Liver (tissue), 9 donors: ENCODE results near the gene RGCC. TPM values are rescaled to one million over a fixed set of nuclear protein-coding genes. Genes with fewer than 3 reads are reported as not detected.

Source experiments
- DNase-seq: peaks from one replicate; pipeline ENCODE4 v3.0.0-alpha.2; 2017; ENCODE audit warnings: low spot score
- H3K27ac ChIP-seq, 2 donors: one replicate each; pipeline ENCODE4 v1.7.0; 2013; ENCODE audit warnings: inconsistent platforms in 2 of 2, low read length in 2 of 2, control low read depth in 1 of 2, low read depth in 1 of 2, mild to moderate bottlenecking in 1 of 2
- H3K27me3 ChIP-seq, 4 donors: one replicate each; pipeline versions ENCODE4 v1.6.1 to v1.7.0; 2013; ENCODE audit warnings: low read length in 3 of 4, inconsistent platforms in 1 of 4, mild to moderate bottlenecking in 1 of 4, moderate library complexity in 1 of 4; ENCODE audit not compliant: control insufficient read depth in 4 of 4, insufficient read depth in 4 of 4
- H3K36me3 ChIP-seq, 4 donors: one replicate each; pipeline versions ENCODE4 v1.6.1 to v1.7.0; 2013; ENCODE audit warnings: low read length in 3 of 4, mild to moderate bottlenecking in 3 of 4, low read depth in 1 of 4, moderate library complexity in 1 of 4; ENCODE audit not compliant: control insufficient read depth in 4 of 4, insufficient read depth in 3 of 4
- H3K4me1 ChIP-seq, 4 donors: one replicate each; pipeline versions ENCODE4 v1.6.1 to v1.7.0; 2013; ENCODE audit warnings: low read length in 3 of 4, mild to moderate bottlenecking in 3 of 4, moderate library complexity in 1 of 4; ENCODE audit not compliant: control insufficient read depth in 4 of 4, insufficient read depth in 4 of 4
- H3K4me3 ChIP-seq, 3 donors: one replicate each; pipeline versions ENCODE4 v1.6.1 to v1.7.0; 2013; ENCODE audit warnings: low read length in 3 of 3, control low read depth in 1 of 3, low read depth in 1 of 3, mild to moderate bottlenecking in 1 of 3
- H3K9ac ChIP-seq, 2 donors: one replicate each; pipeline ENCODE4 v1.7.0; 2013; ENCODE audit warnings: low read length in 2 of 2, mild to moderate bottlenecking in 2 of 2, moderate library complexity in 2 of 2, control low read depth in 1 of 2, low read depth in 1 of 2
- H3K9me3 ChIP-seq, 4 donors: one replicate each; pipeline versions ENCODE4 v1.6.1 to v1.7.0; 2013; ENCODE audit warnings: low read length in 3 of 4; ENCODE audit not compliant: control insufficient read depth in 4 of 4
- ATF3 ChIP-seq: IDR thresholded peaks from 2 replicates; pipeline ENCODE4 v1.6.1; 2016; ENCODE audit warnings: antibody characterized with exemption
- FOXA1 ChIP-seq: IDR thresholded peaks from 2 replicates; pipeline ENCODE4 v1.6.1; 2016; ENCODE audit warnings: antibody characterized with exemption
- FOXA2 ChIP-seq: IDR thresholded peaks from 2 replicates; pipeline ENCODE4 v1.6.1; 2016; ENCODE audit warnings: antibody characterized with exemption
- GABPA ChIP-seq, 2 donors: IDR thresholded peaks in 1 of 2; conservative IDR thresholded peaks in 1 of 2; 2 replicates each; pipeline ENCODE4 v1.6.1; 2016; ENCODE audit warnings: antibody characterized with exemption in 2 of 2, mild to moderate bottlenecking in 1 of 2, moderate library complexity in 1 of 2
- HNF4G ChIP-seq: IDR thresholded peaks from 2 replicates; pipeline ENCODE4 v1.6.1; 2016; ENCODE audit warnings: antibody characterized with exemption
- JUND ChIP-seq, 2 donors: IDR thresholded peaks; 2 replicates each; pipeline ENCODE4 v1.6.1; 2016; ENCODE audit warnings: antibody characterized with exemption in 2 of 2
- NR2F2 ChIP-seq: IDR thresholded peaks from 2 replicates; pipeline ENCODE4 v1.6.1; 2016; ENCODE audit warnings: antibody characterized with exemption
- RAD21 ChIP-seq, 2 donors: IDR thresholded peaks; 2 replicates each; pipeline ENCODE4 v1.6.1; 2016; ENCODE audit warnings: antibody characterized with exemption in 2 of 2, mild to moderate bottlenecking in 2 of 2
- RXRA ChIP-seq, 2 donors: IDR thresholded peaks; 2 replicates each; pipeline ENCODE4 v1.6.1; 2017 to 2018; ENCODE audit warnings: antibody characterized with exemption in 2 of 2, mild to moderate bottlenecking in 1 of 2
- SP1 ChIP-seq: IDR thresholded peaks from 2 replicates; pipeline ENCODE4 v1.6.1; 2018; ENCODE audit warnings: antibody characterized with exemption, mild to moderate bottlenecking
- YY1 ChIP-seq: IDR thresholded peaks from 2 replicates; pipeline ENCODE4 v1.6.1; 2016; ENCODE audit warnings: antibody characterized with exemption, mild to moderate bottlenecking
- ZBTB33 ChIP-seq: IDR thresholded peaks from 2 replicates; pipeline ENCODE4 v1.6.1; 2016; ENCODE audit warnings: antibody characterized with exemption
- WGBS: extraction: QIAGEN DNeasy Blood & Tissue Kit; methylation state at CpG from one replicate; pipeline ENCODE4 v1.1.7; 2013; 5-methylcytosine and 5-hydroxymethylcytosine counted together
- polyA plus RNA-seq, 2 donors: library from polyadenylated mRNA; stranded (reverse) in 1 of 2; unstranded in 1 of 2; fragments of 200-250 nt in 1 of 2; fragments of >200 nt in 1 of 2; fragmentation: Nextera tagmentation in 1 of 2; extraction: Ambion mirVana in 1 of 2; gene quantifications; one replicate each; pipeline versions ENCODE4 v1.2.1 to v1.2.3, GENCODE V29; 2013 to 2015
- total RNA-seq, 2 donors: library from RNA; depleted of rRNA; stranded (reverse); fragments of >200 nt; gene quantifications; one replicate each; pipeline ENCODE4 v1.2.3, GENCODE V29; 2014
- TF ChIP-seq, protein P1 (sequence below): IDR thresholded peaks from 2 replicates; pipeline ENCODE4 v1.6.1; 2016; ENCODE audit warnings: antibody characterized with exemption
- TF ChIP-seq, protein P2 (sequence below): IDR thresholded peaks from 2 replicates; pipeline ENCODE4 v1.6.1; 2016; ENCODE audit warnings: antibody characterized with exemption, mild to moderate bottlenecking
- donor health status: healthy.
- donor health status: healthy.
- donor health status: healthy.
- donor health status: healthy.
- donor health status: healthy.

RGCC gene
- total and polyA plus RNA-seq, 4 donors, result 0.59 to 96.7 (median 1.3) TPM

DNA sequence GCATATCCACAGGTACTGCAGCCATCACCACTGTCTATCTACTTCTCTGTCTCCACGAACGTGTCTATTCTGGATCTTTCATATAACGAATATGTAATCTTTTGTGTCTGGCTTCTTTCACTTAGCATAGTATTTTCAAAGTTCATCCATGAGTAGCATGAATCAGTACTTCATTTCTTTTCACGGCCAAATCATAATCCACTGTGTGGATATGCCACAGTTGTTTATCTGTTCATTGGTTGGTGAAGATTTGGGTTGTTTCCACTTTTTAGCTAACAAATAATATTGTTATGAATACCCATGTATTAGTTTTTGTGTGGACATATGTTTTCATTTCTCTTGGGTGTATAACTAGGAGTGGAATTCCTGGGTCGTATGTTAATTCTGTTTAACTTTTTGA lies 14.4 kb downstream of the RGCC start:
- WGBS, result 88% methylated on average over 5 of the region's 5 CpGs
- Histone ChIP-seq H3K9ac (no peak overlapping the region), H3K4me1 (no peaks in the 10 kb centered on the region), H3K4me3 (no peak overlapping the region), H3K27ac (no peak overlapping the region), H3K9me3 (no peaks in the 10 kb centered on the region), H3K27me3 (no peaks in the 10 kb centered on the region), H3K36me3 (no peaks in the 10 kb centered on the region)
- DNase-seq, result no peak
- no peak for TF ChIP-seq JUND (IDR thresholded peaks at IDR 0.05)
- TF ChIP-seq ZBTB33, result no peak
- TF ChIP-seq FOXA2, result no peak
- TF ChIP-seq NR2F2, result no peak
- no peak for TF ChIP-seq RXRA (IDR thresholded peaks at IDR 0.05)
- TF ChIP-seq RAD21 (IDR thresholded peaks at IDR 0.05), result no peak
- no peak for TF ChIP-seq FOXA1
- TF ChIP-seq YY1, result no peak

- 68% methylated on average over 2 of the region's 2 CpGs for WGBS
- no peak for DNase-seq
- no peaks in the 10 kb centered on the region for H3K27me3 ChIP-seq
Measured at GRCh38 chr13:41487222-41487621, 29.9 kb downstream of the RGCC start.

GRCh38 chr13:41488124-41488523 lies 30.8 kb downstream of the RGCC start:
- WGBS, result 93% methylated on average over 2 of the region's 2 CpGs
- Histone ChIP-seq H3K36me3 (no peaks in the 10 kb centered on the region), H3K27me3 (no peaks in the 10 kb centered on the region), H3K9me3 (no peaks in the 10 kb centered on the region), H3K9ac (no peak overlapping the region), H3K4me3 (no peak overlapping the region), H3K27ac (no peak overlapping the region), H3K4me1 (no peaks in the 10 kb centered on the region)
- DNase-seq, result no peak
- no peak for TF ChIP-seq GABPA (IDR thresholded peaks at IDR 0.05 in 1 of 2, conservative IDR thresholded peaks at IDR 0.05 in 1 of 2)
- no peak for TF ChIP-seq HNF4G
- TF ChIP-seq, protein P1, sequence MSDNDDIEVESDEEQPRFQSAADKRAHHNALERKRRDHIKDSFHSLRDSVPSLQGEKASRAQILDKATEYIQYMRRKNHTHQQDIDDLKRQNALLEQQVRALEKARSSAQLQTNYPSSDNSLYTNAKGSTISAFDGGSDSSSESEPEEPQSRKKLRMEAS, result no peak
- no peak for TF ChIP-seq NR2F2
- TF ChIP-seq, protein P2, sequence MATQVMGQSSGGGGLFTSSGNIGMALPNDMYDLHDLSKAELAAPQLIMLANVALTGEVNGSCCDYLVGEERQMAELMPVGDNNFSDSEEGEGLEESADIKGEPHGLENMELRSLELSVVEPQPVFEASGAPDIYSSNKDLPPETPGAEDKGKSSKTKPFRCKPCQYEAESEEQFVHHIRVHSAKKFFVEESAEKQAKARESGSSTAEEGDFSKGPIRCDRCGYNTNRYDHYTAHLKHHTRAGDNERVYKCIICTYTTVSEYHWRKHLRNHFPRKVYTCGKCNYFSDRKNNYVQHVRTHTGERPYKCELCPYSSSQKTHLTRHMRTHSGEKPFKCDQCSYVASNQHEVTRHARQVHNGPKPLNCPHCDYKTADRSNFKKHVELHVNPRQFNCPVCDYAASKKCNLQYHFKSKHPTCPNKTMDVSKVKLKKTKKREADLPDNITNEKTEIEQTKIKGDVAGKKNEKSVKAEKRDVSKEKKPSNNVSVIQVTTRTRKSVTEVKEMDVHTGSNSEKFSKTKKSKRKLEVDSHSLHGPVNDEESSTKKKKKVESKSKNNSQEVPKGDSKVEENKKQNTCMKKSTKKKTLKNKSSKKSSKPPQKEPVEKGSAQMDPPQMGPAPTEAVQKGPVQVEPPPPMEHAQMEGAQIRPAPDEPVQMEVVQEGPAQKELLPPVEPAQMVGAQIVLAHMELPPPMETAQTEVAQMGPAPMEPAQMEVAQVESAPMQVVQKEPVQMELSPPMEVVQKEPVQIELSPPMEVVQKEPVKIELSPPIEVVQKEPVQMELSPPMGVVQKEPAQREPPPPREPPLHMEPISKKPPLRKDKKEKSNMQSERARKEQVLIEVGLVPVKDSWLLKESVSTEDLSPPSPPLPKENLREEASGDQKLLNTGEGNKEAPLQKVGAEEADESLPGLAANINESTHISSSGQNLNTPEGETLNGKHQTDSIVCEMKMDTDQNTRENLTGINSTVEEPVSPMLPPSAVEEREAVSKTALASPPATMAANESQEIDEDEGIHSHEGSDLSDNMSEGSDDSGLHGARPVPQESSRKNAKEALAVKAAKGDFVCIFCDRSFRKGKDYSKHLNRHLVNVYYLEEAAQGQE, result no peak
- TF ChIP-seq SP1, result no peak
- TF ChIP-seq ZBTB33, result no peak
- TF ChIP-seq ATF3, result no peak
- no peak for TF ChIP-seq JUND (IDR thresholded peaks at IDR 0.05)

More at GRCh38 chr13:41487222-41487621, 29.9 kb downstream of the RGCC start:
- no peaks in the 10 kb centered on the region for H3K36me3 ChIP-seq
- no peak overlapping the region for H3K4me3 ChIP-seq
- H3K9me3 ChIP-seq, result no peaks in the 10 kb centered on the region
- TF ChIP-seq HNF4G (no peak), RAD21 (IDR thresholded peaks at IDR 0.05) (no peak), ZBTB33 (no peak), FOXA2 (no peak), SP1 (no peak), YY1 (no peak)
- TF ChIP-seq, protein P1, result no peak
- H3K27ac ChIP-seq, result no peak overlapping the region
- no peaks in the 10 kb centered on the region for H3K4me1 ChIP-seq
- no peak overlapping the region for H3K9ac ChIP-seq
